ENCODE results near the gene MST1. TPM values are rescaled to one million over a fixed set of nuclear protein-coding genes. Genes with fewer than 3 reads are reported as not detected.

Gene MST1
- total and polyA plus RNA-seq, 9 of the 15 experiments (the other 6 are each of a cell fraction or from before 2014, with no cell fraction given) = 0.08 to 1.8 (median 0.40) TPM

DNA sequence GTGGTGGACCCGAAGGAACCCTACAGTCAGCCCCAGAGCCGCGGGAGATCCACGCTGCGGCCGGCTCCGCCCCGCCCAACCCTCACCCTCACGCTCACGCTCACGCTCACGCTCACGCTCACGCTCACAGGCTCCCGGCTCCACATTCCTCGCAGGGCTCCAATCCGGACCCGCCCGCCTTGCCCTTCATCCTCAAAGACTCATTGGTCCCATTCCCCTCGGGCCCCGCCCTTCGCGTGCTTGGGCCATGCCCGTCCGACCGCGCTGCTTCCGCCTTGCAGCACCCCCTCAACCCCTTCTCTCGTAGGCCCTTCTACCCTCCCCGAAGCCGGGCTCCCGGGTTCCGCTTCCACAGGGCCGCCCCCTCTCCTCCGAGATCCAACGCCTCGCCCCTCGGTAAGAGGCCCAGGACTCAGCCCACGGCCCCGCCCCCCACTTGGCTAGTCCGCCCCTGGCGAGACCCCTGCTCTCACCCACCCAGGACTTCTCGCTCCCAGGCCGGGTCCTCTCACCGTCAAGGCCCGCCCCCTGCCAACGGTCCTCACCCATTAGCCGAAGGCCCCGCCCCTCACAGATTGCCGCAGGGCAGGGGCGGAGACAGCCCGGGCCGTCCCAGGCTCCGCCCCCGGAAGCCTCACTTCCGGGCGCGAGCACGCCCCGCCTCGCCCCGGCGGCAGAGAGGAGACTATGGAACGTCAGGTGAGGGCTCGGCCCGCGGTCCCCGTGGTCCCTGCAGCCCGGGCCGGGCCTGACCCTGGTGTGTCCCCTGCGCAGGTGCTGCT, 15.4 kb downstream of the MST1 start, which contains the start of gene APEH (continued):
- TF ChIP-seq ZBTB40 (IDR thresholded peaks at IDR 0.05) (peak; percentile 93), ZBTB40 (CRISPR knock-in tag; IDR thresholded peaks at IDR 0.05) (no peak), NR2C2 (CRISPR knock-in tag; IDR thresholded peaks at IDR 0.05) (no peak), NR2C2 (tag; IDR thresholded peaks at IDR 0.05) (peak; percentile 69; the same call in 1 of the 2 replicates)
- TF ChIP-seq, protein P1, sequence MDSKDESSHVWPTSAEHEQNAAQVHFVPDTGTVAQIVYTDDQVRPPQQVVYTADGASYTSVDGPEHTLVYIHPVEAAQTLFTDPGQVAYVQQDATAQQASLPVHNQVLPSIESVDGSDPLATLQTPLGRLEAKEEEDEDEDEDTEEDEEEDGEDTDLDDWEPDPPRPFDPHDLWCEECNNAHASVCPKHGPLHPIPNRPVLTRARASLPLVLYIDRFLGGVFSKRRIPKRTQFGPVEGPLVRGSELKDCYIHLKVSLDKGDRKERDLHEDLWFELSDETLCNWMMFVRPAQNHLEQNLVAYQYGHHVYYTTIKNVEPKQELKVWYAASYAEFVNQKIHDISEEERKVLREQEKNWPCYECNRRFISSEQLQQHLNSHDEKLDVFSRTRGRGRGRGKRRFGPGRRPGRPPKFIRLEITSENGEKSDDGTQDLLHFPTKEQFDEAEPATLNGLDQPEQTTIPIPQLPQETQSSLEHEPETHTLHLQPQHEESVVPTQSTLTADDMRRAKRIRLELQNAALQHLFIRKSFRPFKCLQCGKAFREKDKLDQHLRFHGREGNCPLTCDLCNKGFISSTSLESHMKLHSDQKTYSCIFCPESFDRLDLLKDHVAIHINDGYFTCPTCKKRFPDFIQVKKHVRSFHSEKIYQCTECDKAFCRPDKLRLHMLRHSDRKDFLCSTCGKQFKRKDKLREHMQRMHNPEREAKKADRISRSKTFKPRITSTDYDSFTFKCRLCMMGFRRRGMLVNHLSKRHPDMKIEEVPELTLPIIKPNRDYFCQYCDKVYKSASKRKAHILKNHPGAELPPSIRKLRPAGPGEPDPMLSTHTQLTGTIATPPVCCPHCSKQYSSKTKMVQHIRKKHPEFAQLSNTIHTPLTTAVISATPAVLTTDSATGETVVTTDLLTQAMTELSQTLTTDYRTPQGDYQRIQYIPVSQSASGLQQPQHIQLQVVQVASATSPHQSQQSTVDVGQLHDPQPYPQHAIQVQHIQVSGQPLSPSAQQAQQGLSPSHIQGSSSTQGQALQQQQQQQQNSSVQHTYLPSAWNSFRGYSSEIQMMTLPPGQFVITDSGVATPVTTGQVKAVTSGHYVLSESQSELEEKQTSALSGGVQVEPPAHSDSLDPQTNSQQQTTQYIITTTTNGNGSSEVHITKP (IDR thresholded peaks at IDR 0.05; ENCODE audit: partially characterized antibody) = peak; percentile 77
